ENCODE results near the gene IL1B. TPM values are rescaled to one million over a fixed set of nuclear protein-coding genes. Genes with fewer than 3 reads are reported as not detected.

Gene IL1B
- total RNA-seq, 2 experiments from 2014 or later = 0.44 TPM; not detected in 1

DNA sequence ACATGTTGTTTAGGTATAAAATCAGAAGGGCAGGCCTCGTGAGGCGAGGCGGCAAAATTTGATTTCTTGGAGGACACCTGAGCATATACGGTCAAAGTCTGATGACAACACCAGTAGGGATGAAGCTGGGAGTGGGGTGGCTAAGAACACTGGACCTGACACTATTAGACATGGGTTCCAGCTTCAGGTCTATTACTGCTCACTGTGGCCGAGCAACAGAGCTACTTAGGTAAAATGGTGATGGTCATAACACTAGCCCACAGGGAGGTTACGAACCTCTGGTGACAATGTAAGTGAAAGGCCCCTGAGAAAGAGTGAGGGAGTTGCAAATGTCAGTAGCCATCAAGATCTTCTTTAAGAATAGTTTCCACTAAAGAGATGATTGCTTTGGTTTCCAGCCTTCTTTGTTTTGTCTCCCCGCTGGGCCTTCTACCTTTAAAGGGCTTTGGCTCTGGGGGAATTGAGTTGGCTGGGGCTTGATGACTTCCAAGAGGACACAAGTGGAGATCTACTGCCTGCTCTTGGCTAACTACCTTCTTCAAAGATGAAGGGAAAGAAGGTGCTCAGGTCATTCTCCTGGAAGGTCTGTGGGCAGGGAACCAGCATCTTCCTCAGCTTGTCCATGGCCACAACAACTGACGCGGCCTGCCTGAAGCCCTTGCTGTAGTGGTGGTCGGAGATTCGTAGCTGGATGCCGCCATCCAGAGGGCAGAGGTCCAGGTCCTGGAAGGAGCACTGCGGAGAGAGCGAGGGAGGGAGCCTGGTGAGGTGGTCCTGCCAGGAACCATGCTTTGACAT, 3.5 kb downstream of the IL1B start:
- CTCF ChIA-PET = interaction anchor here (1.8 to 2.6 kb wide), 2 partner anchors 52 to 84 kb away, joined by 5 to 7 read pairs; no protein-coding TSS in a partner anchor
- no peak for DNase-seq
- intact Hi-C loops (cut with micrococcal nuclease) = no loop called here
- H3K4me3 Mint-ChIP-seq = no peak overlapping the region
- no peak overlapping the region for H3K27ac Mint-ChIP-seq
- peaks cover 3% of the 10 kb centered on the region for H3K4me1 Mint-ChIP-seq (ENCODE audit: low read depth)
- no peaks in the 10 kb centered on the region for H3K36me3 Mint-ChIP-seq
- no peaks in the 10 kb centered on the region for H3K9me3 Mint-ChIP-seq
- peaks cover 6% of the 10 kb centered on the region for H3K27me3 Mint-ChIP-seq
- POLR2A ChIA-PET = no interaction called here

GRCh38 chr2:112831946-112832840, 4.4 kb downstream of the IL1B start:
- Mint-ChIP-seq H3K9me3 (no peaks in the 10 kb centered on the region), H3K27ac (no peak overlapping the region), H3K4me3 (no peak overlapping the region), H3K36me3 (no peaks in the 10 kb centered on the region), H3K4me1 (ENCODE audit: low read depth) (peaks cover 3% of the 10 kb centered on the region), H3K27me3 (peaks cover 6% of the 10 kb centered on the region)
- CTCF ChIA-PET = interaction anchor here (1.8 to 2.6 kb wide), 2 partner anchors 53 to 83 kb away, joined by 5 to 7 read pairs; no protein-coding TSS in a partner anchor
- POLR2A ChIA-PET = no interaction called here
- no peak for DNase-seq
- intact Hi-C loops (cut with micrococcal nuclease) = no loop called here

- POLR2A ChIA-PET = no interaction called here
- CTCF ChIA-PET = interaction anchor here (1.8 to 2.6 kb wide), 2 partner anchors 53 to 82 kb away, joined by 5 to 7 read pairs; no protein-coding TSS in a partner anchor
- intact Hi-C loops (cut with micrococcal nuclease) = no loop called here
These were observed 5.1 kb downstream of the IL1B start for GRCh38 chr2:112831513-112831845.

GRCh38 chr2:112830682-112831512, 5.7 kb downstream of the IL1B start:
- no peaks in the 10 kb centered on the region for H3K36me3 Mint-ChIP-seq
- no peak for DNase-seq
- H3K27ac Mint-ChIP-seq = no peak overlapping the region
- peaks cover 8% of the 10 kb centered on the region for H3K27me3 Mint-ChIP-seq
- H3K4me1 Mint-ChIP-seq (ENCODE audit: low read depth) = peaks cover 3% of the 10 kb centered on the region
- intact Hi-C loops (cut with micrococcal nuclease) = no loop called here
- CTCF ChIA-PET = interaction anchor here (0.6 to 2.6 kb wide), 2 partner anchors 66 to 82 kb away, joined by 3 to 7 read pairs; no protein-coding TSS in a partner anchor
- POLR2A ChIA-PET = no interaction called here
- no peaks in the 10 kb centered on the region for H3K9me3 Mint-ChIP-seq
- H3K4me3 Mint-ChIP-seq = no peak overlapping the region

More at GRCh38 chr2:112831513-112831845, 5.1 kb downstream of the IL1B start:
- Mint-ChIP-seq H3K27ac (no peak overlapping the region), H3K4me1 (ENCODE audit: low read depth) (peaks cover 3% of the 10 kb centered on the region), H3K4me3 (no peak overlapping the region), H3K27me3 (peaks cover 8% of the 10 kb centered on the region), H3K9me3 (no peaks in the 10 kb centered on the region), H3K36me3 (no peaks in the 10 kb centered on the region)
- DNase-seq = no peak

GRCh38 chr2:112829961-112830681, 6.5 kb downstream of the IL1B start:
- H3K27ac Mint-ChIP-seq = no peak overlapping the region
- no peaks in the 10 kb centered on the region for H3K9me3 Mint-ChIP-seq
- ChIA-PET POLR2A (interaction anchor here (0.5 kb wide), 1 partner anchor 18 kb away, joined by 3 read pairs; no protein-coding TSS in a partner anchor), CTCF (interaction anchor here (0.6 to 2.5 kb wide), 4 partner anchors 55 to 119 kb away, joined by 3 to 7 read pairs (median 3); no protein-coding TSS in a partner anchor)
- H3K27me3 Mint-ChIP-seq = peaks cover 8% of the 10 kb centered on the region
- intact Hi-C loops (cut with micrococcal nuclease) = no loop called here
- DNase-seq = no peak
- H3K4me3 Mint-ChIP-seq = no peak overlapping the region
- H3K36me3 Mint-ChIP-seq = no peaks in the 10 kb centered on the region
- H3K4me1 Mint-ChIP-seq (ENCODE audit: low read depth) = peaks cover 3% of the 10 kb centered on the region

DNA sequence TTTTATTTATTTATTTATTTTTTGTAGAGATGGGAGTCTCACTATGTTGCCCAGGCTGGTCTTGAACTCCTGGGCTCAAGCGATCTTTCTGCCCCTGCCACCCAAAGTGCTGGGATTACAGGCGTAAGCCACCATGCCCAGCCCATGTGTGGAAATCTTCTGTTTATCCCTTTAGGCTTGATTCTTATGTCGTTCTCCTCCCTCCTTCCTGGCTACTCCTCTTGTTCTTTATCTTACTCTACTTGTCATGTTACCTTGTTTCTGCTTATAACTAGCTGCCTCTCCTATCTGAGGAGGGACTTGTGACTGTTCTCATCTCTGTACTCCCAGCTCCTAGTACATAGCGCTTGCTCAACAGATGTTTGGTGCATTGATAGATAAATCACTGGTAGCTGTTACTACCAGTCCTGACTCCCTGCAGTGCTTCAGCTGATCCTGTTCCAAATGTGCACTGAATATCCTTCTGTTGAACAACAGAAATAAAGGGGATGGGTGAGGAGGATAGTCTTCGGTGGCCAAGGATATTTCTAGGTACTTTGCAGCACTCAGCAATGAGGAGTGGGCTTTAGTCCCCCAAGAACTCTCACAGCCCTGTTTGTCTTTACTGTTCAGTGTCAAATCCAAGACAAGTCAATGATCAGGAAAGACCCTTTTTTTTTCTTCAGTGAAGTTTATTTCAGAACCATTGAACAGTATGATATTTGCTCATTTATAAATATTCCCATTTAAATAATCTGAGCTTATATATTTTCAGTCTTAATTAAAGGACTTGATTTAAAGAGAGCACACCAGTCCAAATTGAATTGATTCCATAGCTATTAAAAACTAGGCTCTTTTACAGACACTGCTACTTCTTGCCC, 7.2 kb downstream of the IL1B start:
- H3K27me3 Mint-ChIP-seq = peaks cover 8% of the 10 kb centered on the region
- CTCF ChIA-PET = interaction anchor here (1.1 to 2.5 kb wide), 2 partner anchors 56 to 80 kb away, joined by 3 to 7 read pairs; no protein-coding TSS in a partner anchor
- H3K4me3 Mint-ChIP-seq = no peak overlapping the region
- POLR2A ChIA-PET = interaction anchor here (0.5 kb wide), 1 partner anchor 17 kb away, joined by 3 read pairs; no protein-coding TSS in a partner anchor
- intact Hi-C loops (cut with micrococcal nuclease) = no loop called here
- no peak overlapping the region for H3K27ac Mint-ChIP-seq
- peaks cover 3% of the 10 kb centered on the region for H3K4me1 Mint-ChIP-seq (ENCODE audit: low read depth)
- DNase-seq = no peak
- no peaks in the 10 kb centered on the region for H3K9me3 Mint-ChIP-seq
- H3K36me3 Mint-ChIP-seq = no peaks in the 10 kb centered on the region

- ChIA-PET CTCF (interaction anchor here (2.5 kb wide), 1 partner anchor 57 kb away, joined by 7 read pairs; no protein-coding TSS in a partner anchor), POLR2A (no interaction called here)
- no peaks in the 10 kb centered on the region for H3K36me3 Mint-ChIP-seq
- H3K4me3 Mint-ChIP-seq = no peak overlapping the region
- DNase-seq = no peak
- no peaks in the 10 kb centered on the region for H3K9me3 Mint-ChIP-seq
- no peak overlapping the region for H3K27ac Mint-ChIP-seq
- intact Hi-C loops (cut with micrococcal nuclease) = no loop called here
- peaks cover 8% of the 10 kb centered on the region for H3K27me3 Mint-ChIP-seq
- peaks cover 5% of the 10 kb centered on the region for H3K4me1 Mint-ChIP-seq (ENCODE audit: low read depth)
These were observed 8.3 kb downstream of the IL1B start for GRCh38 chr2:112828251-112828691.

- Mint-ChIP-seq H3K9me3 (no peaks in the 10 kb centered on the region), H3K4me3 (no peak overlapping the region), H3K36me3 (no peaks in the 10 kb centered on the region), H3K27me3 (peaks cover 8% of the 10 kb centered on the region), H3K4me1 (ENCODE audit: low read depth) (peaks cover 7% of the 10 kb centered on the region), H3K27ac (no peak overlapping the region)
- POLR2A ChIA-PET = no interaction called here
- DNase-seq = no peak
- CTCF ChIA-PET = interaction anchor here (2.5 kb wide), 1 partner anchor 58 kb away, joined by 7 read pairs; no protein-coding TSS in a partner anchor
- intact Hi-C loops (cut with micrococcal nuclease) = no loop called here
These were observed 8.9 kb downstream of the IL1B start for GRCh38 chr2:112827604-112828185.

DNA sequence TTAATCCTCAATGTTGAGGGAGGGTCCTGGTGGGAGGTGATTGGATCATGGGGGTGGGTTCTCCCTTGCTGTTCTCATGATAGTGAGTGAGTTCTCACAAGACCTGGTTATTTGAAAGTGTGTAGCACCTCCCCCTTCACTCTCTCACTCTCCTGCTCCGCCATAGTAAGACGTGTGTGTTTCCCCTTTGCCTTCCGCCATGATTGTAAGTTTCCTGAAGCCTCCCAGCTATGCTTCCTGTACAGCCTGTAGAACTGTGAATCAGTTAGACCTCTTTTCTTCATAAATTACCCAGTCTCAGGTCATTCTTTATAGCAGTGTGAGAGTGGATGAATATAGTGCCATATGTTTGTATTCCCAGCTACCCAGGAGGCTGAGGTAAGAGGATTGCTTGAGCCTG, 9.6 kb downstream of the IL1B start:
- peaks cover 13% of the 10 kb centered on the region for H3K4me1 Mint-ChIP-seq (ENCODE audit: low read depth)
- intact Hi-C loops (cut with micrococcal nuclease) = no loop called here
- no peak overlapping the region for H3K4me3 Mint-ChIP-seq
- H3K36me3 Mint-ChIP-seq = no peaks in the 10 kb centered on the region
- ChIA-PET POLR2A (interaction anchor here (0.6 kb wide), 1 partner anchor 65 kb away, joined by 3 read pairs; no protein-coding TSS in a partner anchor), CTCF (no interaction called here)
- H3K9me3 Mint-ChIP-seq = no peaks in the 10 kb centered on the region
- DNase-seq = no peak
- H3K27me3 Mint-ChIP-seq = peaks cover 8% of the 10 kb centered on the region
- H3K27ac Mint-ChIP-seq = no peak overlapping the region

DNA sequence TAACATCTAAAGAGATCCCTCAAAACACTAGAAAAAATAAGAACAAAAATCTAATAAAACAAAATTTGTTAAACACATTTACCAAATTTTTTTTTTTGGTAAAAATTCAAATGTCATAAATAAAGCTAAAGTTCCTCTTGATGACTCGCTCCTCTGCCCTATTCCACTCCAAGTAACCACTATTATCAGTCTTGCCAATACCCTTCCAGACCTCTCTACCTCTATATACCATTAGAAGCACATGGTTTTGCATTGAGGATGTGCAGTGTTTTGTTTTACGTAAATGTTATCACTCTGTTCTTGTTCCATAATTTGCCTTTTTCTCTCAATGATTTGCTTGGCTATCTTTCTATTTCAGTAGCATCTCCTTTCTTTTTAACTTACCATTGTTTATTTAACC, 10.9 kb downstream of the IL1B start:
- intact Hi-C loops (cut with micrococcal nuclease) = no loop called here
- CTCF ChIA-PET = no interaction called here

More for the DNA sequence above, 10.9 kb downstream of the IL1B start:
- Mint-ChIP-seq H3K4me1 (ENCODE audit: low read depth) (peaks cover 23% of the 10 kb centered on the region), H3K36me3 (no peaks in the 10 kb centered on the region), H3K4me3 (no peak overlapping the region), H3K27ac (no peak overlapping the region), H3K9me3 (no peaks in the 10 kb centered on the region), H3K27me3 (peaks cover 8% of the 10 kb centered on the region)
- no peak for DNase-seq
- POLR2A ChIA-PET = no interaction called here
